ENCODE results near the gene TRPV3. TPM values are rescaled to one million over a fixed set of nuclear protein-coding genes. Genes with fewer than 3 reads are reported as not detected.

The TRPV3 gene
- total and polyA plus RNA-seq, 2 donors (not counting 3 experiments of a cell fraction or from before 2014, with no cell fraction given): 0.01 TPM; not detected in 1

- Histone ChIP-seq H3K36me3 (ENCODE audit: control insufficient read depth in 2 of 2, extremely low read depth in 1 of 2, insufficient read depth in 2 of 2, low read length in 2 of 2) (no peaks in the 10 kb centered on the region), H3K27me3 (ENCODE audit: control insufficient read depth in 2 of 2, insufficient read depth in 2 of 2, low read length in 2 of 2) (no peaks in the 10 kb centered on the region), H4K20me1 (replicated peaks; ENCODE audit: control insufficient read depth, extremely low read depth, insufficient read depth, low read length) (no peaks in the 10 kb centered on the region), H3K4me1 (ENCODE audit: control insufficient read depth, extremely low read depth, insufficient read depth, low read length) (no peaks in the 10 kb centered on the region), H3K9ac (replicated peaks; ENCODE audit: extremely low read depth, insufficient read depth, low read length) (no peak overlapping the region), H3K9me3 (replicated peaks; ENCODE audit: control insufficient read depth, insufficient read depth, low read length) (no peaks in the 10 kb centered on the region), H3K4me2 (ENCODE audit: insufficient read depth, low read length) (no peak overlapping the region), H3K9me1 (replicated peaks; ENCODE audit: control insufficient read depth, extremely low read depth, insufficient read depth, low read length) (no peaks in the 10 kb centered on the region), H3K79me2 (ENCODE audit: control insufficient read depth, insufficient read depth, low read length) (no peaks in the 10 kb centered on the region), H3K4me3 (replicated peaks in 1 of 3; ENCODE audit: insufficient read depth in 1 of 3, low read depth in 1 of 3, low read length in 3 of 3) (no peak overlapping the region), H3K27ac (ENCODE audit: insufficient read depth, low read depth, low read length) (no peak overlapping the region), H2AFZ (ENCODE audit: low read depth, low read length) (no peak overlapping the region)
- intact Hi-C loops (cut with micrococcal nuclease): no loop called here
- ChIA-PET POLR2A (no interaction called here), CTCF (no interaction called here)
- BruUV-seq (replicated peaks): no TSS peak
- FAIRE-seq: no peak
- DNase-seq (ENCODE audit: low read depth, low spot score): no peak
- dilution Hi-C loops (cut with MboI; ENCODE audit: extremely low pct_ligation_motif_present, low sequenced_read_pairs): no loop called here
- TF ChIP-seq GATA2 (IDR thresholded peaks at IDR 0.05; ENCODE audit: insufficient read depth, insufficient read length, low read depth, low read length) (no peak), MAX (IDR thresholded peaks at IDR 0.05; ENCODE audit: insufficient read depth, insufficient read length) (no peak), POLR2AphosphoS5 (IDR thresholded peaks at IDR 0.05; ENCODE audit: insufficient read depth, low read depth, low read length) (no peak), FOS (IDR thresholded peaks at IDR 0.05; ENCODE audit: borderline replicate concordance, insufficient read depth, low read length) (no peak), POLR2A (IDR thresholded peaks at IDR 0.05; ENCODE audit: low read depth, low read length) (no peak), MYC (IDR thresholded peaks at IDR 0.05; ENCODE audit: low read depth, low read length) (no peak), EZH2 (IDR thresholded peaks at IDR 0.05; ENCODE audit: borderline replicate concordance, low read depth, low read length, severe bottlenecking) (no peak), CTCF (IDR thresholded peaks at IDR 0.05; ENCODE audit: extremely low read depth in 1 of 2, insufficient read depth in 1 of 2, low read depth in 1 of 2, low read length in 2 of 2) (no peak), JUN (IDR thresholded peaks at IDR 0.05; ENCODE audit: borderline replicate concordance, insufficient read depth, insufficient read length, low read depth) (no peak)
These were observed 27.5 kb downstream of the TRPV3 start for GRCh38 chr17:3529817-3530741.

All from endothelial cell of umbilical vein (primary cell).